PC-9 (cell line): ENCODE data around the gene TPX2.

Experiments
- EZH2 ChIP-seq: fragments of 200-600 bp; sonication (generic); IDR thresholded peaks from 2 replicates; pipeline ENCODE4 v1.8.0; 2017; ENCODE audit warnings: antibody characterized with exemption, low read depth
- TF ChIP-seq, protein P1 (sequence below): fragments of 200-600 bp; sonication (generic); conservative IDR thresholded peaks from 2 replicates; pipeline ENCODE4 v1.6.1; 2017; ENCODE audit warnings: mixed run types, antibody characterized with exemption, mild to moderate bottlenecking, moderate library complexity

DNA sequence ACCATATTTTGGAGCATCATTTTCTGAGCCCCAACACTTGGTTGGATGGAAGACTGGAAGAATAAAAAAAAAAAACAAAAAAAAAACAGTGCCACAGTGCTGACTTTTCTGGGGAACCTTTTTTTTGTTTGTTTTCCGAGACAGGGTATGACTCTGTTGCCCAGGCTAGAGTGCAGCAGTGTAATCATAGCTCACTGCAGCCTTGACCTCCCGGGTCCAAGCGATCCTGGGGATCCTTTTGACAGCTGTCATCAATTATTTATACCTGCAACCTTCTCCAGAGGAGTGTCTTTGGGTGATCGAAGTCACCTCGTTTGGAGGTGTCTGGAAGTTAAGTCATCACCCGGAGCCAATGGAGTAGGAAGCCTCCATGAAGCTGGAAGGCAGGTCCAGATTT is 7.8 kb upstream of the TPX2 start:
- TF ChIP-seq, protein P1, sequence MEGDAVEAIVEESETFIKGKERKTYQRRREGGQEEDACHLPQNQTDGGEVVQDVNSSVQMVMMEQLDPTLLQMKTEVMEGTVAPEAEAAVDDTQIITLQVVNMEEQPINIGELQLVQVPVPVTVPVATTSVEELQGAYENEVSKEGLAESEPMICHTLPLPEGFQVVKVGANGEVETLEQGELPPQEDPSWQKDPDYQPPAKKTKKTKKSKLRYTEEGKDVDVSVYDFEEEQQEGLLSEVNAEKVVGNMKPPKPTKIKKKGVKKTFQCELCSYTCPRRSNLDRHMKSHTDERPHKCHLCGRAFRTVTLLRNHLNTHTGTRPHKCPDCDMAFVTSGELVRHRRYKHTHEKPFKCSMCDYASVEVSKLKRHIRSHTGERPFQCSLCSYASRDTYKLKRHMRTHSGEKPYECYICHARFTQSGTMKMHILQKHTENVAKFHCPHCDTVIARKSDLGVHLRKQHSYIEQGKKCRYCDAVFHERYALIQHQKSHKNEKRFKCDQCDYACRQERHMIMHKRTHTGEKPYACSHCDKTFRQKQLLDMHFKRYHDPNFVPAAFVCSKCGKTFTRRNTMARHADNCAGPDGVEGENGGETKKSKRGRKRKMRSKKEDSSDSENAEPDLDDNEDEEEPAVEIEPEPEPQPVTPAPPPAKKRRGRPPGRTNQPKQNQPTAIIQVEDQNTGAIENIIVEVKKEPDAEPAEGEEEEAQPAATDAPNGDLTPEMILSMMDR = no peak
- TF ChIP-seq EZH2 = no peak
